DMS 273 treated with DMSO at 0.1 percent for 48 hours (cell line): ENCODE results near the gene RAB31.
"Not testable (repeated sequence)": the region's sequence is repeated elsewhere in the genome, so short reads cannot be mapped to it uniquely, and the experiment has no call there.

ENCODE experiments used
- DNase-seq: peaks from one replicate; lab custom pipeline; 2025; lab: John Stamatoyannopoulos, UW

The RAB31 gene

DNA sequence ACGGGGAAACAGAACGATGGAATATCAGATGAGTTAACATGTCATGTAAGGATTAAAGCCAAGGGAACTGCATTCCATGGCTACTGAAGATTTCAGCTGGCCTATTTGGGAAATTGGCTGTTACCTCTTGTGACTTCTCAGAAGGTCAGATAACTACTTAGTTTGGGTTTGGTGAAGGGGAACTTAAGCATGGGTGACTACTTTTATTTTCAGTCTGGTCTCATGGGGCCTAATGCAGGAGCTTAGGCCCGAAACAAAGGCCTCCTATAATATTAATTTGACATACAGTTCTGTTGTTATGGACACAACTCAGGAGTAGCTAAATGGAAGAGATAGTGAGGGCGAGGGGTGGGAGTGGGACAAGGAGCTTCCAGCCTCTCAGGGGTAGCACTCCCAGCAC is 133.7 kb downstream of the RAB31 start:
- DNase-seq: no peak

DNA sequence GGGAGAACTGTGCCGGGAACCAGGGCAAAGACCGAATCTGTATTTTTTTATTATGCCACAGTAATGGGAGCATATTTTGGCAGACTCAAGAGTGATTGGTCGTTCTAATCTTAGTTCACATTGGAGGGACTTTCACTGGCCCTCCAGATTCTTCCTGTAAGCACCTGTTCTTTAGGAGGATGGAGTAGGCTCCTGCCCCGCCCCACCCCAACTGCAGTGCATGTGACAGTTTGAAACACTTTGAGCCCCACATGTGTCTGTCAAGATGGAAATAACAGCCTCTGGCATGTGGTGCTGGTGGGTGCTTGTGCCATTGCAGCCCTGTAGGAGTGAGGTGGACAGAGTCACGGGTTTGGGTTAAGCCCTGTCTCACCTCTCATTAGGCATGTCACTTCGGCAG is 134.3 kb downstream of the RAB31 start:
- DNase-seq: no peak

DNA sequence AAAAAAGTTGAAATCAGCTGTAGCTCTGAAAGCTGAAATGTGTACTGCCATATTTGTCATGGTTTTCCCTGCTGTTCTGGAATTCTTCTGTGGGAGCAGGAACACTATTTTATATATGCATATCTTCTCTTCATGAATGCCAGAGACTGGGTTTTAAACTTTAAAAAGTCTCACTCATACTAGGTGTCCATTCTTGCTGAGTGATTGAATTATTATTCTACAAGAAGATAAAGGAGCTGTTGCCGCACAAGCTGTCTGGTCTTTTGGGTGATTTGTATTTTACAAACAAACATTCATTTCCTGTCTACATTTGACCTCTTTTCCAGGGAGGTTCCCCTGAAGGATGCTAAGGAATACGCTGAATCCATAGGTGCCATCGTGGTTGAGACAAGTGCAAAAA is 137.2 kb downstream of the RAB31 start:
- no peak for DNase-seq

DNA sequence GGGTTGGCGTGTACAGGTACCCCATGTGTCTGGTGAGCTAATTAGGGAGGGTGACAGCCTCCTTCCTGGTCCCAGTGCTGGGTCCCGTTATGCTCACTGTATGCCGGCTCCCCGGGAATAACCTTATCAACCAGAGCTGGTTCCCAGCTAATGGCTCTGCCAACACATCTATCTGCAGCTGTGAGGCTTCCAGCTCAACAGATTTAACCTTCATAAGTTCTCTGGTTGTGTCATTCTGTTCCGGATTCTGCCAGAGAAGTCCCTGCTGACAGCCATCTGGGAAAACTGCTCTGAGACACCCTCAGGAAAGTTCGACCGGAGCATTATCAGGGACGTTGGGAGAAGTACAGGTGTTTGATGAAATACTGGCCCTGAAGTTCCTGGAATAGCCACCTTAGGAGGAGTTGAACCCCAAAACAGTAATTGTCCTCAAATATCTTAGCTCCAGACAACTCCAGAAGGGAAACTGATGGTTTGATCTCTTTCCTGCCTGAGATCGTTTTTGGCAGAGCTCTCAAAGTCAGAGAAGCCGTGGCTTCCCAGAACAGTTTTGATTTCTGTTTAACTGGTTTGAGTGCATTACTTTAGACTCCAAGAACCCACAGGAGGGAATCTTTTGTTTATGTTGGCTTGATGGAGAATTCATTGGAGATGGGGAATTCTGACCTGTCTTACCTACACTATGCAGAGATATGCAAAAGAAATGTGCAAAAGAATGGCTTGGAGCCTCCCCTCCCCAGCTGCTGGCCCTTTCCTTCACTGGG is 138.2 kb downstream of the RAB31 start:
- DNase-seq: no peak

DNA sequence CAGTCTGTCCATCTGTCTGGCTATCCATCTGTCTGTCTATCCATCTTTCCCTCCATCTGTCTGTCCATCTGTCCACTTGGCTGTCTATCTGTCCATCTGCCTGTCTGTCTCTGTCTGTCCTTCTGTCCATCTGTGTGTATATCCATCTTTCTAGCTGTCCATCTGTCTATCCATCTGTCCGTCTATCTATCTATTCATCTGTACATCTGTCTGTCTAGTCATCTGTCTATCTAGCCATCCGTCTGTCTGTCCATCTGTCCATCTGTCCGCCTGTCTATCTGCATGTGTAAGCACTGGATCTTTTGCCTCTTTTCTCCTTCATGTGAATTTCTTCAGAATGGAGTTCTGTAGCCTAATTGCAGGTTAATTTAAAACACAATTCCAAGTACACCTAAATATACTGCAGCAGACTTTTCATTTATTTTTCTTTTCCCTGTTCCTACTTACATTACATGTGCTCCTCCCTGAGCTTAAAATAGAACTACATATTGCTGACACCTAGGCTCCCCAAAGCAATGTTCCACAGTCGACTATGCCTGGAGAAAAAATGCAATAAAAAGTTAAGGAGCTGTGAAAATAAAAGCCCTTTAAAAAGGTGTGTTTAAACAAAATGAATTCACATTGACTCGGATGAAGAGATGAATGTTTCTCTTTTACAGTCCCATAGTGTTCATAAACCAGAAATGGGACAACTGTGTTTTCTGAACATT is 140.2 kb downstream of the RAB31 start:
- peak; percentile 78 for DNase-seq

DNA sequence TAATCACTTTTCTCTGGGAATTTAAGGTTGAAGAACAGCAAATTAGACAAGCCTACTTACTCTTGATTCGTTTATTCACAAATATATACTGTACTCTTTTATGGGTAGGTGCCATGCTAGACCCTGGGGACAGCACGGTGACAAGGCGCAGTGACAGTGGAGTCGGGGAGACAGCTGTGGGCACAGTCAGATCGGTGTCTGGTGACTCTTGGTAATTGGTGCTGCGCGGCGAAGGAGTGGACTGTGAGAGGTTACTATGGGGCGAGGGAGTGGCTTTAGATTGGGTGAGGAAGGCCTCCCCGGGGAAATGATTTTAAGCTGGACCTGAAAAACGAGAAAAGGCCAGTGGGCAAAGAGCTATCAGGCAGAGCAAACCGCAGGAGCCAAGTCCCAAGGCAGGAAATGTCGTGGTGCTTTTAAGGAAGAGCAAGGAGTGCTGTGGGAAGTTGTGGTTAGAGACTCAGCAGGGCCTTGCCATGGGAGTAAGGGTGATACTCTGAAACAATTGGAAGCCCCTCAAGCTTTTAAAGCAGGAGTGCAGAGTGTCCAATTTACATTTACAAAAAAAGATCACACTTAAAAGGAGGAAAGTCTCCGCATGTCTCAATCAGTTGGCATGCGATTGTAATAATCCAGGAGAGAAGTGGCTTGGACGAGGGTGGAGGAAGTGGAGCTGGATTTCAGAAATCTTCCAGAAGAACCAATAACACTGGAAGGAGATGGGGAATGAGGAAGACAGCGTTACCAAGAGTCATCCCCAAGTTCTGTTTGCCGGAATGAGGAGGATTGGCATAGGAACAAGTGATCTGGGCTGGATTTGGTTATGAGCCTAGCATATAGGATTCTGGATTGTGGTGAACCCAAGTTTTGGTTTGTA is 141.5 kb downstream of the RAB31 start:
- DNase-seq: no peak

DNA sequence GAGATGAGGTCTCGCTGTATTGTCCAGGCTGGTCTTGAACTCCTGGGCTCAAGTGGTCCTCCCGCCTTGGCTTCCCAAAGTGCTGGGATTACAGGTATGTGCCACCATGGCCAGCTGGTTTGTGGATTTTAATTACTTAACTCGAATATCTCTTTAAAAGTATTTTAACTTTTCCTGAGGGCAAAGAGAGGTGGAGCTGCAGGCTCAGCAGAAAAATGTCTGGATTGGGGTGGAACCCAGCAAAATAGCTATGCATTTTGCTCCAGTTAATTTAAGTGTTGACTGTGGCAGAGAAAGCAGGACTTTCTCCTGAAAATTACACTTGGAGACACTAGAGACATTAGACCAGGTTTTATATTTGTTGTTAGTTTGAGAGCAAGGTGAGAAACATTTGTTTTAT is 142.2 kb downstream of the RAB31 start:
- DNase-seq: no peak

- DNase-seq: no peak
These were observed 143.4 kb downstream of the RAB31 start for GRCh38 chr18:9851511-9851910.

DNA sequence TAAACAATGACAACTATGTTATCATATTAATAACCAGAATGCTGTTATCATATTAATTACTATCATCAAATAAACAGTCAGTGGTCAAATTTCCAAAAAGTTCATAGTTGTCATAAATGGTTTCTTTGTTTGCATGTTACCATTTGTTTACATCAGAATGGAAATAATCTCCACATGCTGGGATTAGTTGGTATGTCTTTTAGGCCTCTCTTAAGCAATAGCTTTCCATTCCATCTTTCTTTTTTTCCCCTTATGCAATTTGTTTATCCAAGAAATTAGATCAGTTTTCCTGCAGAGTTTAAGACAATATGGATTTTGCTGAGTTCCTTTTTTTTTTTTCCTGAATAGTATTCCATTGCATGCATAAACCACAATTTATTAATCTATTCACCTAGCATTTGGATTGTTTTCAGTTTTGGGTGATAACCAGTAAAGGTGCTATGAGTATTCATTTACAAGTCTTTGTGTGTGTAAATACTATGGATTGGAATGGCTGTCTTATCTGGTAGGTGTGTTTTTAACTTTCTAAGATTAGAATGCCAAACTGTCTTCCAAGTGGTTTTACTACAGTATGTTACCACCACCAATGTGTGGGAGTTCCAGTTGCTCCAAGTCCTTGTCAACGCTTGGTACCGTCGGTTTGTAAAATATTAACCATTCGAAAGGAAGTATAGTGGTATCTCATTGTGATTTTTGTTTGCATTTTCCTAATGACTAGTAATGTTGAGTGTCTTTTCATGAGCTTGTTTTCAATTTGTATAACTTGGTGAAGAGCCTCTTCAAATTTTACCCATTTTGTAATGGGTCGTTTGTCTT is 144.4 kb downstream of the RAB31 start:
- DNase-seq: no peak

DNA sequence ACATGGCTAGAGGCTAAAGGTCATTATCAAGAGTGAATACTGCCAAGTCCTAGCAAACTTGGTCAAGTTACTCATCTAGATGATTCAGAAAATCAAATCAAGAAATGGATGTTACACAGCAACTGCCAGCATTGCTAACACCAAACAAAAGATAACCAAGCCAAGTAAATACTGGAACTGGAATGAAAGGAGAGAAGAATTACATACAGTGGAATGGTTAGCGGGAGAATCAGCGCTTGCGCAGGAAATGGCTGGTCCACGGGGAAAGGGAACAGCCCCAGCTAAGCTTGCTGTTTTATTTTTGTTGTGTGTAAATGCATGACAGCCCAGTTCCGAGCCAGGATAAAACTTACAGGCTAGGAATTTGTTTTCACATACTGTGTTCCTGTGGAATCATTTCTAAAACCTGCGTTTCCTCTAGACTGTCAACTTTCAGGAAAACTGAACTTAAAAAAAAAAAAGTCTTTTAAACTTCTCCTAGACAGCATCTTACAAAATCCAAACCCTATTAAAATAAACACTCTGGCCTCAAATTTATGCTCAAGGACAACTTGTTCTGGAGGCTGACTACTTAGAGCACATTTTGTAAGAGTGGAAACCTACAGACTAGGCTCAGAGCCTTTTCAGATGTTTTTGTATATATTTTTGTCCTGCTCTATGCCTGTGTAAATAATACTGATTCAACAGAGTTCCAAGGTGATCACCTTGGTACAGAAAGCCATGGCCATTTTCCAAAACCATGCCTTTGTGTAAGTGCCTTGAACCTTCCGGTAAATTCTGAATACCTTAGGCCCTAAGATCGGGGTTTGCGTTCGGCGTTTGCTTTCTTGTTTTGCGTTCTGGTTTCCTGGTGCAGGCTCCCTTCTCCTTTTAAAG is 146.9 kb downstream of the RAB31 start:
- DNase-seq: no peak

GRCh38 chr18:9855681-9856080 is 147.6 kb downstream of the RAB31 start:
- DNase-seq: no peak

GRCh38 chr18:9856092-9856491 is 148.0 kb downstream of the RAB31 start:
- no peak for DNase-seq

DNA sequence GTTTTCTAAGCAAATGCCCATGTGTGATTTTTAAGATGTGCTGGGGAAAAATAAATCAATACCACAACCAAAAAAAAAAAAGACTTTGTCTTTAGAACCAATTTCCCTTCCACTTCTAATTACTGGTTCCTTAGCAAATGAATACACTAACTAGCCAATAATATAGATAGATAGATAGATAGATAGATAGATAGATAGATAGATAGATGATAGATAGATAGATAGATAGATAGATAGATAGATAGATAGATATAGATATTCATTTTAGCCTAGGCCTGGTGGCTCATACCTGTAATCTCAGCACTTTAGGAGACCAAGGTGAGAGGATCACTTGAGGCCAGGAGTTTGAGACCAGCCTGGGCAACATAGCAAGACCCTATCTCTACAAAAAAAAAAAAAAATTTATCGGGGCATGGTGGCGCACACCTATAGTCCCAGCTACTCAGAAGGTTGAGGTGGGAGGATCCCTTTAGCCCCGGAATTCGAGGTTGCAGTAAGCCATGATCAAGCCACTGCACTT is 149.4 kb downstream of the RAB31 start:
- not testable (repeated sequence) for DNase-seq

- no peak for DNase-seq
These were observed 150.5 kb downstream of the RAB31 start for GRCh38 chr18:9858642-9859041.

- DNase-seq: no peak
These were observed 151.1 kb downstream of the RAB31 start for GRCh38 chr18:9859232-9859631.

DNA sequence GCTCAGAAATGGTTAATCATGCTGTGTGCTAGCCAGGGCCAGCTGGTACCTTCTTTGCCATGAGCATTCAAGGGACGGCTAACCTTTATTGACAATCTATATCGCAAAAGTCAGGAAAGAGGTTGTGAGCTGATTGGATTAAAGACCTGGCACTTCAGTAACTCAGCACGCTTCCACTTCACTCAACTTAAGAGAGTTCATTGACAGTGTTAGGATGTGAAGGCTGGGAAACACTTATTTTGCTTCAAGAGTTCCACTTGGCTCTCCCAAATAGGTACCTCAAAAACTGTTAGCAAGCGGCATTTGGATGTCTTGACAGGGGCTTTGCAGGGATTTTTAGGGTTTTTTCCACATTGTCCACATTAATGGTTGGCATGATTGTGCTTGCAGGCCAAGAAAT is 152.6 kb downstream of the RAB31 start:
- no peak for DNase-seq

DNA sequence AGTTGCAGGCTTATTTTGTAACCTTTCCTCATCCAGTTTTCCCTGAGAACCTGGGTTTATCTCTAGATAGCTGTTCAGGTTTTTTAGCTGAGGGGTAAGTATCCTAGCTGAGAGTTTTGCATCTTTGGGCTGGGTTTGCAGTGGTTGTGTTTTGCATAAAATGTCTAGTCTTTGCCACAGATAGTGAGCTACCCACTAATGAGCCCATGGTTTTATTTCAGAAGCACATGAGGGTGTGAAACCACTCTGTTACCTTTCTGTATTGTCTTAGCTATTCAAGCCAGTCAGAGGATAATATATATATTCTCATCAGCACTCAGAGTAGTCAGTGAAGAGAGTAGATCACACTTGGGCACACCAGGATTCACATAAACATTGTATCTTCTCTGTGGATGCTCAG is 153.1 kb downstream of the RAB31 start:
- no peak for DNase-seq

GRCh38 chr18:9861933-9862332 is 153.8 kb downstream of the RAB31 start:
- no peak for DNase-seq

DNA sequence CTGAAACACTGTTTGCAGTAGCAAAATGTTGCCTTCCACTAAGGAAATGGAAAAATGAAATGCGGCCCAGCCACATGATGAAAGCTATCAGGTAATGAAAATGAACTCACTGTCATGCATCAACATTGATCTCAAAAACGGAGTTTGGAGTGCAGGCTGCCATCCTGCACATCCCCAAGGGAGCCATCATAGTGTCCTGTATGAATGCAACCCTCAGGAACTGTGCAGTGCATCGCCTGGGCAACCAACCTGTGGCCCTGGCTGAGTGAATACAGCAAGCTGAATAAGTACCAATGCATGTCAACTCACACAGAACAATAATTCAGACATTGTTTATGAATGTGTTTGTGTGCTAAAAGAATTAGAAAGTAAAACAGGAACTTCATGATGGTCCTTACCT is 154.6 kb downstream of the RAB31 start:
- DNase-seq: no peak

GRCh38 chr18:9863282-9863681 is 155.2 kb downstream of the RAB31 start:
- no peak for DNase-seq
